Heart left ventricle (tissue), 16 donors: Measurements from ENCODE around the gene NFE2L3. TPM values are rescaled to one million over a fixed set of nuclear protein-coding genes. Genes with fewer than 3 reads are reported as not detected.

Experiments used
- ATAC-seq, 4 donors: fragments of 200-7000 bp; cut with Tn5 transposase; one replicate each; pipeline ENCODE4 v1.9.1; 2020 to 2022; ENCODE audit warnings: moderate library complexity in 4 of 4, mild to moderate bottlenecking in 3 of 4, moderate number of reproducible peaks in 1 of 4
- DNase-seq, 5 donors: peaks; one replicate each; pipeline ENCODE4 v3.0.0-alpha.2; 2020
- H3K27ac ChIP-seq, 12 donors: fragments of 200-600 bp; sonication (generic) in 4 of 12; one replicate each; pipeline versions ENCODE4 v1.5.0 to v1.8.0; 2016 to 2022; ENCODE audit warnings: mild to moderate bottlenecking in 2 of 12
- H3K27me3 ChIP-seq, 9 donors: fragments of 200-600 bp; sonication (generic) in 2 of 9; one replicate each; pipeline versions ENCODE4 v1.5.1 to v1.8.0; 2016 to 2022; ENCODE audit warnings: mild to moderate bottlenecking in 3 of 9
- H3K36me3 ChIP-seq, 9 donors: fragments of 200-600 bp; sonication (generic) in 2 of 9; one replicate each; pipeline versions ENCODE4 v1.5.0 to v1.8.0; 2018 to 2022; ENCODE audit warnings: mild to moderate bottlenecking in 2 of 9
- H3K4me1 ChIP-seq, 12 donors: fragments of 200-600 bp; sonication (generic) in 4 of 12; one replicate each; pipeline versions ENCODE4 v1.5.0 to v1.8.0; 2016 to 2022; ENCODE audit warnings: mild to moderate bottlenecking in 3 of 12
- H3K4me3 ChIP-seq, 12 donors: fragments of 200-600 bp; sonication (generic) in 4 of 12; one replicate each; pipeline versions ENCODE4 v1.5.0 to v1.8.0; 2017 to 2022; ENCODE audit warnings: mild to moderate bottlenecking in 9 of 12, moderate library complexity in 4 of 12
- H3K9me3 ChIP-seq, 12 donors: fragments of 200-600 bp; sonication (generic) in 4 of 12; one replicate each; pipeline versions ENCODE4 v1.5.0 to v1.8.0; 2016 to 2022; ENCODE audit warnings: mild to moderate bottlenecking in 1 of 12
- CTCF ChIP-seq, 12 donors: fragments of 200-600 bp; sonication (generic) in 4 of 12; IDR thresholded peaks; one replicate each; pipeline versions ENCODE4 v1.5.0 to v1.8.0; 2018 to 2022; ENCODE audit warnings: antibody characterized with exemption in 12 of 12, mild to moderate bottlenecking in 5 of 12
- POLR2A ChIP-seq, 2 donors: fragments of 450-650 bp; IDR thresholded peaks; one replicate each; pipeline ENCODE4 v1.6.1; 2017; ENCODE audit warnings: antibody characterized with exemption in 2 of 2, mild to moderate bottlenecking in 2 of 2, moderate library complexity in 2 of 2
- WGBS, 4 donors: extraction: QIAGEN DNeasy Blood & Tissue Kit in 2 of 4; methylation state at CpG; one replicate each; pipeline versions ENCODE4 v1.1.5 to v1.1.7; 2013 to 2018; 5-methylcytosine and 5-hydroxymethylcytosine counted together
- intact Hi-C, 10 donors: fragments of 100-400 bp; cut with DNase I; formaldehyde crosslinking; loops; one replicate each; pipeline versions ENCODE4 v1.11.1 to v1.14.2; 2022
- polyA plus RNA-seq, 2 donors: library from polyadenylated mRNA; stranded (reverse); fragments of 200-250 nt; gene quantifications; one replicate each; pipeline ENCODE4 v1.2.3, GENCODE V29; 2013
- total RNA-seq, 9 donors: library from RNA; depleted of rRNA in 2 of 9; stranded (reverse); fragments of >200 nt in 2 of 9; fragmentation: NEBNext Ultra II Directional in 3 of 9; extraction: Animal tissue kit (Norgen Biotek cat#: 25700) in 3 of 9; gene quantifications; one replicate each; pipeline versions ENCODE4 v1.1.0 to v1.2.4, GENCODE V29; 2016 to 2023
- donor health status: ischemic (EF 13 %, LVEDD 7.1; RV severe dilation, severe dysfunction).
- donor health status: healthy with polysubstance abuse.
- donor health status: DM: no; HTN: yes; CAD: no.
- donor health status: DM: no; HTN: no; CAD: no.
- donor health status: ischemic (EF 25% LVEDD 6.9; RV normal size, moderate dysfunction).
- donor health status: ischemic (EF 25% LVEDD 5.7; RV mildly dilated, moderate dysfunction).
- donor health status: healthy.
- donor health status: DM: yes; HTN: yes; CAD: no.
- donor health status: ischemic (EF 35%, LVEDD 5.7; RV mildly dilated, moderate dysfunction).
- donor health status: nonischemic (EF 11% LVEDD 7.7; RV severe dilation, severe dysfunction).
- donor health status: DM: yes; HTN: yes; CAD: no.
- donor health status: PGD.
- donor health status: ischemic (EF 29% LVEDD 5.4; RV normal size, mild dysfunction).
- donor health status: nonischemic (EF 23%, LVEDD 6.1; RV moderate dilation, normal function).

The NFE2L3 gene
- total and polyA plus RNA-seq, 11 donors = 0.75 to 5.6 (median 1.8) TPM

GRCh38 chr7:26165950-26166683 lies 14.1 kb downstream of the NFE2L3 start:
- peaks cover 0 to 9% (median 0%) of the 10 kb centered on the region in 12 donors for H3K4me1 ChIP-seq
- DNase-seq = no peak
- 67 to 74% (median 70%) methylated on average over 9 of the region's 9 CpGs for WGBS, 4 donors
- peaks cover 0 to 10% (median 0%) of the 10 kb centered on the region in 12 donors for H3K9me3 ChIP-seq
- H3K36me3 ChIP-seq = peaks cover 0 to 12% (median 0%) of the 10 kb centered on the region in 9 donors
- no peak overlapping the region for H3K27ac ChIP-seq
- TF ChIP-seq POLR2A (IDR thresholded peaks at IDR 0.05) = no peak
- no peak for TF ChIP-seq CTCF (IDR thresholded peaks at IDR 0.05)
- ATAC-seq = no peak
- intact Hi-C loops = no loop called here
- H3K27me3 ChIP-seq = no peaks in the 10 kb centered on the region
- H3K4me3 ChIP-seq = no peak overlapping the region

GRCh38 chr7:26166684-26167266 lies 14.8 kb downstream of the NFE2L3 start:
- TF ChIP-seq CTCF (IDR thresholded peaks at IDR 0.05) (no peak), POLR2A (IDR thresholded peaks at IDR 0.05) (no peak)
- intact Hi-C loops = no loop called here

GRCh38 chr7:26167303-26167934 lies 15.4 kb downstream of the NFE2L3 start:
- Histone ChIP-seq H3K9me3 (peaks cover 0 to 10% (median 0%) of the 10 kb centered on the region in 12 donors), H3K4me1 (peaks cover 0 to 9% (median 0%) of the 10 kb centered on the region in 12 donors), H3K36me3 (peaks cover 0 to 13% (median 0%) of the 10 kb centered on the region in 9 donors), H3K4me3 (no peak overlapping the region), H3K27ac (peak overlapping the region in 1 of 12 donors; percentile 33), H3K27me3 (no peaks in the 10 kb centered on the region)
- TF ChIP-seq CTCF (IDR thresholded peaks at IDR 0.05) (no peak), POLR2A (IDR thresholded peaks at IDR 0.05) (no peak)
- no peak for DNase-seq
- 93 to 95% (median 94%) methylated on average over 3 of the region's 3 CpGs for WGBS, 4 donors
- intact Hi-C loops = no loop called here
- no peak for ATAC-seq

More at GRCh38 chr7:26166684-26167266, 14.8 kb downstream of the NFE2L3 start:
- Histone ChIP-seq H3K27ac (peak overlapping the region in 1 of 12 donors; percentile 33), H3K27me3 (no peaks in the 10 kb centered on the region), H3K4me1 (peaks cover 0 to 9% (median 0%) of the 10 kb centered on the region in 12 donors), H3K4me3 (no peak overlapping the region), H3K9me3 (peaks cover 0 to 10% (median 0%) of the 10 kb centered on the region in 12 donors), H3K36me3 (peaks cover 0 to 13% (median 0%) of the 10 kb centered on the region in 9 donors)
- ATAC-seq = no peak
- 82 to 87% (median 87%) methylated on average over 5 of the region's 5 CpGs for WGBS, 4 donors
- no peak for DNase-seq
